ENCODE measurements around the gene RAB28. TPM values are rescaled to one million over a fixed set of nuclear protein-coding genes. Genes with fewer than 3 reads are reported as not detected.

The RAB28 gene
- total and polyA plus RNA-seq, 9 donors: 13.9 to 20.4 (median 16.7) TPM

DNA sequence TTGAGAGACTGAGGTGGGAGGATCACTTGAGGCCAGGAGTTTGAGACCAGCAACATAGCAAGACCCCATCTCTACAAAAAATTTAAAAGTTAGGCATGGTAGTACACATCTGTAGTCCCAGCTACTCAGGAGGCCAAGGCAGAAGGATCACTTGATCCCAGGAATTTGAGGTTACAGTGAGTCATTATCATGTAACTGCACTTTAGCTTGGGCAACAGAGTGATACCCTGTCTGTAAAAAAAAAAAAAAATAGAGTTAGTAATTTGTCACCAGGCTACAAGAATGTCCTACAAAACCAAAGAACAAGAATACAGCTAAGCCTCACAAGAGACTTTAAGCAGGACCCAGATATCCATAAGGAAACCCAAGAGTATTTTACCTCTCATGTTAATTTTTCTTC is 27.0 kb upstream of the RAB28 start:
- no peak overlapping the region for H3K27ac ChIP-seq (ENCODE audit: low read length)
- H3K36me3 ChIP-seq (ENCODE audit: control insufficient read depth, insufficient read depth, low read length): no peaks in the 10 kb centered on the region
- no peak overlapping the region for H3K4me3 ChIP-seq (ENCODE audit: low read length)
- DNase-seq: no peak
- peaks cover 5% of the 10 kb centered on the region for H3K27me3 ChIP-seq (ENCODE audit: control insufficient read depth, insufficient read depth, low read length)
- no peaks in the 10 kb centered on the region for H3K9me3 ChIP-seq (replicated peaks; ENCODE audit: control insufficient read depth, low read depth, low read length)
- H3K4me1 ChIP-seq (ENCODE audit: control insufficient read depth, insufficient read depth, low read length): no peaks in the 10 kb centered on the region

DNA sequence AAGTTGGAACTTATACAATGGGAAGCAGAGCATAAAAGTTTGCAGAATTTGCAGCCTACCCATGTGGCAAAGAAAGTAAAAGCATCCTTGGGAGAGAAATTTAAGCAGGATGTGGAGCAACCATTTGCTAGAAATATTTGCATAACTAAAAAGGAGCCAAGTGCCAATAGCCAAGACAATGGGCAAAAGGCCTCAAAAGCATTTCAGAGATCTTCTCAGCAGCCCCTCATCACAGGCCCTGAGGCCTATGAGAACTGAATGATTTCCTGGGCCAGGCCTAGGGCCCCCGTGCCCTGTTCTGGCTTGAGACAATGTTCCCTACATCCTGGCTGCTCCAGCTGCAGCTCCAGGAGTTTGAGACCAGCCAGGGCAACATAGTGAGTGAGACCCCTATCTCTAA is 25.3 kb upstream of the RAB28 start:
- Histone ChIP-seq H3K36me3 (ENCODE audit: control insufficient read depth, insufficient read depth, low read length) (no peaks in the 10 kb centered on the region), H3K4me3 (ENCODE audit: low read length) (no peak overlapping the region), H3K9me3 (replicated peaks; ENCODE audit: control insufficient read depth, low read depth, low read length) (no peaks in the 10 kb centered on the region), H3K4me1 (ENCODE audit: control insufficient read depth, insufficient read depth, low read length) (no peaks in the 10 kb centered on the region), H3K27me3 (ENCODE audit: control insufficient read depth, insufficient read depth, low read length) (peaks cover 3% of the 10 kb centered on the region), H3K27ac (ENCODE audit: low read length) (no peak overlapping the region)
- WGBS (ENCODE audit: insufficient coverage): no CpG with 5 or more reads among the region's 1 CpG
- DNase-seq: no peak

DNA sequence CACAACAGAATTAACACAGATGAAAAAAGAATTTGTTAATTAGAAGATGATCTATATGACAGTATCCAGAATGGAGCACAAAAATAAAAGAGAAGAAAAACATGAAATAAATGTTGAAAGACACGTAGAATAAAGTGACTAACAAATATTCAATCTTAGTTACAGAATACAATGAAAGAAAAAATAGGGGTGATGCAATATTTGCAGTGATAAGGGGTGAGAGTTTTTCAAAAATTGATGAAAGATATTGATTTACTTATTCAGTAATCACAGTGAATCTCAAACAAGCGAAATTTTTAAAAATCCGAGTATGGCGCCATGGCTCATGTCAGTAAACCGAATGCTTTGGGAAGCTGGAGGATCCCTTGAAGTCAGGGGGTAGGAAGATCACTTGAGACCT is 20.2 kb upstream of the RAB28 start:
- Histone ChIP-seq H3K4me1 (ENCODE audit: control insufficient read depth, insufficient read depth, low read length) (no peaks in the 10 kb centered on the region), H3K4me3 (ENCODE audit: low read length) (no peak overlapping the region), H3K27ac (ENCODE audit: low read length) (no peak overlapping the region), H3K9me3 (replicated peaks; ENCODE audit: control insufficient read depth, low read depth, low read length) (no peaks in the 10 kb centered on the region), H3K36me3 (ENCODE audit: control insufficient read depth, insufficient read depth, low read length) (no peaks in the 10 kb centered on the region), H3K27me3 (ENCODE audit: control insufficient read depth, insufficient read depth, low read length) (peaks cover 2% of the 10 kb centered on the region)
- WGBS (ENCODE audit: insufficient coverage): no CpG with 5 or more reads among the region's 5 CpGs
- DNase-seq: no peak

DNA sequence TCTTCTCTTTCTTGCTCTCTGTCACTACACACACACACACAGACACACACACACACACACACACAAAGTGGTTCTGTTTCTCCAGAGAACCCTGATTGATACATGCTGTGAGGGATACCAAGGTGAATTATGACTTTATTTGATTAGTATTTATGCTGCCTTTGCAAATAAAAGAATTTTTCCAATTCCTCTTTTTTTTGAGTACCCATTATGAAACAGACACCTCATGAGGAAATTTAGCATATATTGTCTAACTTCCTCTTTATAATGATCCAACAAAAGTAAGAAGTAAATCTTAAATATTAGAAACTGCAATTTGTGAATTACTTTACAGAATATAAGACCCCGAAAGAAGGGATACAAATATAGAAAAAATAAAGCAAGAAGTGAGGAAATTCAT is 14.3 kb upstream of the RAB28 start:
- Histone ChIP-seq H3K9me3 (replicated peaks; ENCODE audit: control insufficient read depth, low read depth, low read length) (no peaks in the 10 kb centered on the region), H3K36me3 (ENCODE audit: control insufficient read depth, insufficient read depth, low read length) (no peaks in the 10 kb centered on the region), H3K4me3 (ENCODE audit: low read length) (no peak overlapping the region), H3K4me1 (ENCODE audit: control insufficient read depth, insufficient read depth, low read length) (no peaks in the 10 kb centered on the region), H3K27me3 (ENCODE audit: control insufficient read depth, insufficient read depth, low read length) (peaks cover 6% of the 10 kb centered on the region), H3K27ac (ENCODE audit: low read length) (no peak overlapping the region)
- WGBS (ENCODE audit: insufficient coverage): no CpG with 5 or more reads among the region's 1 CpG
- no peak for DNase-seq

DNA sequence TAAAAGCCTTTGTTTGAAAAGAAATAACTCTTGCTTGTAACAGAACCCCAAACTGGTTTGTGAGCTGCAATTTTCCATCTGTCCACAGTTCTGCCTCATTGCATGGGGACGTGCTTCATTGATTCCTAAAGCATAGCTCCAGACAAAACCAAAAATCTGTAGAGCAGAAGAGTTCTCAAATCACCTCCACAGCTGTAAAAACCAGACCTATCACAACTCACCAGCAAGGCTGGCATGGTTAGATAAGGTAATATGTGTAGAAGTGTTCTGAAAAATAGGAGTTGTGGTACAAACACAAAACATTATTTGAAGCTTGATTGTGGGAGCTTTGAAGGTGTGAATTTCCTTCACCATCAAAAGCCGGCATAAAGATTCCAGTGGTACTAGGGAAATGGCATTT is 12.5 kb upstream of the RAB28 start:
- no peak overlapping the region for H3K4me3 ChIP-seq (ENCODE audit: low read length)
- no peak for DNase-seq
- H3K27me3 ChIP-seq (ENCODE audit: control insufficient read depth, insufficient read depth, low read length): peaks cover 6% of the 10 kb centered on the region
- H3K27ac ChIP-seq (ENCODE audit: low read length): no peak overlapping the region
- no peaks in the 10 kb centered on the region for H3K9me3 ChIP-seq (replicated peaks; ENCODE audit: control insufficient read depth, low read depth, low read length)
- no peaks in the 10 kb centered on the region for H3K4me1 ChIP-seq (ENCODE audit: control insufficient read depth, insufficient read depth, low read length)
- H3K36me3 ChIP-seq (ENCODE audit: control insufficient read depth, insufficient read depth, low read length): no peaks in the 10 kb centered on the region
- WGBS (ENCODE audit: insufficient coverage): 71% methylated on average over 1 of the region's 2 CpGs

DNA sequence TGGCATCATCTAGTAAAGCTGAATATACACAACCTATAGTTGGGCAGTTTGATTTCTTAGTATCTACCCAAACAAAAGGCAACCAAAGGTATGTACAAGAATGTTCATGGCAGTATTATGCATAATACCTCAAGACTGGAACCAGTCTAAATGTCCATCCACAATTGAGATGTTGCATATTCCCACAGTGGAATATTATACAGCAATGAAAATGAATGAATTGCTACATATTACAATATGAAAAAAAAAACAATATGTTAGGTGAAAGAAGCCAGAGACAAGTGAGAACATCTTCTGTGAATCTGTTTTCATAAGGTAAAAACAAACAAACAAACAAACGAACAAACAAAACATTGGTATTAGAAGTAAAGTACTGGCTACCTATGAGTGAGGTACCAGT is 11.6 kb upstream of the RAB28 start:
- Histone ChIP-seq H3K27ac (ENCODE audit: low read length) (no peak overlapping the region), H3K4me1 (ENCODE audit: control insufficient read depth, insufficient read depth, low read length) (no peaks in the 10 kb centered on the region), H3K27me3 (ENCODE audit: control insufficient read depth, insufficient read depth, low read length) (peaks cover 4% of the 10 kb centered on the region), H3K9me3 (replicated peaks; ENCODE audit: control insufficient read depth, low read depth, low read length) (no peaks in the 10 kb centered on the region), H3K4me3 (ENCODE audit: low read length) (no peak overlapping the region), H3K36me3 (ENCODE audit: control insufficient read depth, insufficient read depth, low read length) (no peaks in the 10 kb centered on the region)
- no CpG with 5 or more reads among the region's 1 CpG for WGBS (ENCODE audit: insufficient coverage)
- no peak for DNase-seq

DNA sequence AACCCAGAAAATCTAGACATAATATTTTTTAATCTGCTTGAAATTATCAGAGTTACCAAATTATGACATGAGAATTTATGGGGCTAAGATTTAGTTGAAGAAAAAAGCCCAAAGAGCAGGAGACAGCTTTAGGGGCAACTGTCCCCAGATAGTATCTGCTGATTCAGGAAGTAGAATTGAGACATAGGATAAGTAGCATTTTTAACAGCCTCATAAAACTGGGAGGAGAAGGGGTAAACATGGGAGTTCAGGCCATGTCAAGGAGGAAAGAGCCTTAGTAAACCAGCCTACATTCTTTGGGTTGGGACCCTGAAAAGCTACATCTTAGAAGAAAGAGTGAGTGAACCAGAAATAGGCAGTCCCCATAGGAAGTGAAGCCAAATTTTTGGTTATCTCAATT is 9.7 kb upstream of the RAB28 start:
- DNase-seq: no peak
- no peaks in the 10 kb centered on the region for H3K9me3 ChIP-seq (replicated peaks; ENCODE audit: control insufficient read depth, low read depth, low read length)
- H3K27ac ChIP-seq (ENCODE audit: low read length): no peak overlapping the region
- H3K4me3 ChIP-seq (ENCODE audit: low read length): no peak overlapping the region
- H3K27me3 ChIP-seq (ENCODE audit: control insufficient read depth, insufficient read depth, low read length): peaks cover 4% of the 10 kb centered on the region
- H3K36me3 ChIP-seq (ENCODE audit: control insufficient read depth, insufficient read depth, low read length): no peaks in the 10 kb centered on the region
- H3K4me1 ChIP-seq (ENCODE audit: control insufficient read depth, insufficient read depth, low read length): no peaks in the 10 kb centered on the region

DNA sequence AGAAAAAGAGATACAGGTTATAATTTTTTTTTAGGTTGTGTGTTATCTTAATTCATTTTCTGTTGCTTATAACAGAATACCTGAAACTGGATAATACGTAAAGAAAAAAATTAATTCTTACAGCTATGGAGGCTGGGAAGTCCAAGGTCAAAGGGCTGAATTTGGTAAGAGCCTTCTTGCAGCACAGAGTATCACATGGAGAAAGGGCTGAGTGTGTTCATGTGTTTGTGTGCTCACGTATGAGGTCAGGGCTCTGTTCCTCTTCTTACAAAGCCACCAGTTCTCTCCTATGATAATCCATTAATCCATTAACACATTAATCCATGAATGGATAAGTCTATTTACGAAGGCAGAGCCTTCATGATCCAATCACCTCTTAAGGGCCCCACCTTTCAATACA is 8.6 kb upstream of the RAB28 start:
- H3K4me1 ChIP-seq (ENCODE audit: control insufficient read depth, insufficient read depth, low read length): no peaks in the 10 kb centered on the region
- peaks cover 1% of the 10 kb centered on the region for H3K9me3 ChIP-seq (replicated peaks; ENCODE audit: control insufficient read depth, low read depth, low read length)
- WGBS (ENCODE audit: insufficient coverage): no CpG with 5 or more reads among the region's 3 CpGs
- H3K4me3 ChIP-seq (ENCODE audit: low read length): no peak overlapping the region
- H3K36me3 ChIP-seq (ENCODE audit: control insufficient read depth, insufficient read depth, low read length): no peaks in the 10 kb centered on the region
- H3K27ac ChIP-seq (ENCODE audit: low read length): no peak overlapping the region
- H3K27me3 ChIP-seq (ENCODE audit: control insufficient read depth, insufficient read depth, low read length): peaks cover 5% of the 10 kb centered on the region
- no peak for DNase-seq

DNA sequence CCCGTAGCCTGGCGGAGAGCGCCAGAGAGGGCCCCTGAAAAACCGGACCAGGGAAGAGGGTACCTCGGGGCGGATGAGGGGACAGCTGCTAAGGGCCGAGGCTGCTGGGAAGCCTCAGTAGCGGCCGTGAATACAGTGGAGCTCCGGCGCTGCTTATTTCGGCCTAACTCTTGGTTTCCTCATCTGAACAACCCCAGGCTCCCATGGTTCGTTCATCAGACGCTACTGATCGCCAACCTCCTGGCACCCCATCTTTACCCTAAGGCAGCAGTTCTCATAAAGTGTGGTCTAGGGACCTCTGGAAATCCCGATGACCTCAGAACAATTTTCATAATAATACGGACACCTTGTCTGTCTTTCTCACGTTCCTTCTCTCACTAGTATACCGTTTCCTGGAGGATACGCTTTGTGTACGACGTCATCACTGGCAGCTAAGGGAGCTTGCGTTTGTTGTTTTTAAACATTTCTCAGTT is 645 bp upstream of the RAB28 start:
- peak; percentile 41 for DNase-seq
- WGBS (ENCODE audit: insufficient coverage): 0% methylated on average over 15 of the region's 23 CpGs

DNA sequence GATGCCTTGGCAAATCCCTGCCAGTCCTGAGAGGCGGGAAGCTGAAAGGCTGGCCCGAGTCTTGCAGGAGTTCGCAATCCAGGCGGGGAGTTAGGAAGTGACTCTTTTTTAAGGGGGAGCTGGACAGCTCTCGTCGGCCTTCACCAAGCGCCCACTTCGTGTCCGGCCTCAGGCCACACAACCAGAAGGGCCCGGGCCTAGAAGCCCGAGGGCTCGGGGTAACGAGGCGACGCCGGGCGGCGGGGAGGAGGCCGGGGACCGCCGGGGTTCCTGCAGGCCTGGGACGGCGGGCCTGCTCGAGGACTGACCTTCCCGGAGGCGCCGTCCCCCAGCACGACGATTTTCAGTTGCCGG is 395 bp downstream of the RAB28 start:
- Histone ChIP-seq H3K4me3 (ENCODE audit: low read length) (peak overlapping the region; percentile 84), H3K4me1 (ENCODE audit: control insufficient read depth, insufficient read depth, low read length) (peaks cover 13% of the 10 kb centered on the region), H3K27me3 (ENCODE audit: control insufficient read depth, insufficient read depth, low read length) (peaks cover 5% of the 10 kb centered on the region), H3K27ac (ENCODE audit: low read length) (peak overlapping the region; percentile 89), H3K9me3 (replicated peaks; ENCODE audit: control insufficient read depth, low read depth, low read length) (peaks cover 3% of the 10 kb centered on the region), H3K36me3 (ENCODE audit: control insufficient read depth, insufficient read depth, low read length) (no peaks in the 10 kb centered on the region)
- peak; percentile 78 for DNase-seq
- WGBS (ENCODE audit: insufficient coverage): under 1% methylated on average over 27 of the region's 30 CpGs

More for the DNA sequence above, 645 bp upstream of the RAB28 start:
- peak overlapping the region; percentile 96 for H3K27ac ChIP-seq (ENCODE audit: low read length)
- peaks cover 13% of the 10 kb centered on the region for H3K4me1 ChIP-seq (ENCODE audit: control insufficient read depth, insufficient read depth, low read length)
- H3K9me3 ChIP-seq (replicated peaks; ENCODE audit: control insufficient read depth, low read depth, low read length): peaks cover 3% of the 10 kb centered on the region
- H3K36me3 ChIP-seq (ENCODE audit: control insufficient read depth, insufficient read depth, low read length): no peaks in the 10 kb centered on the region
- H3K27me3 ChIP-seq (ENCODE audit: control insufficient read depth, insufficient read depth, low read length): peaks cover 5% of the 10 kb centered on the region
- H3K4me3 ChIP-seq (ENCODE audit: low read length): peak overlapping the region; percentile 84

DNA sequence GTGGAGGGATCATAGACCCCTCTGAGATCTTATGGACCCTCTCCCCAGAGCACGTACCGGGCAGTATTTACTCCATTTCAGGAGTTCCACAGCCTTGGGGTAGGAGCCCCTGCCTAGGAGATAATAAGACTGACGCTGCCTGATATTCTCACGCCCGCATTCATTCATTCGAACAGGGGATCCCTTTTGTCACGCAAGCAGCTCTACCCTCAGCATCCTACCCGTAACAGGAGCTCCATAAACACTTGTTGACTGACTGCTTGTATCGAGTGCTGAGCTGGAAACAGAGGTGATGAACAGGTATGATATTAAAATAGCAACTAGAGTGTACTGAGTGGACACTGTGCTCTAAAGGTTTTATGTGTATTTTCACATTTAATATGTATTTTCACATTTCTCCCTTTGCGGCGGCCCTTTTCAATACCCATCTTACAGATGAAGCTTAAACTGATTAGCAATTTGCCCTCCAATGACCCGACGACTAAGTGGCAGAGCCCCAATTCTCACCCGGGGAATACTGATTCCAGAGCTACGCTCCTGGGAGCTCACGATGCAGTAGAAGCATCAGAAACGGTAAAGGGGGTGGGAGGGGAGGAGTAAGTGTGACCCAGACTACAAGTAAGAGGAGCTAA is 888 bp downstream of the RAB28 start:
- peaks cover 3% of the 10 kb centered on the region for H3K9me3 ChIP-seq (replicated peaks; ENCODE audit: control insufficient read depth, low read depth, low read length)
- H3K4me3 ChIP-seq (ENCODE audit: low read length): peak overlapping the region; percentile 84
- WGBS (ENCODE audit: insufficient coverage): 5% methylated on average over 12 of the region's 17 CpGs
- peaks cover 13% of the 10 kb centered on the region for H3K4me1 ChIP-seq (ENCODE audit: control insufficient read depth, insufficient read depth, low read length)
- no peaks in the 10 kb centered on the region for H3K36me3 ChIP-seq (ENCODE audit: control insufficient read depth, insufficient read depth, low read length)
- H3K27ac ChIP-seq (ENCODE audit: low read length): peak overlapping the region; percentile 89
- DNase-seq: no peak
- peaks cover 5% of the 10 kb centered on the region for H3K27me3 ChIP-seq (ENCODE audit: control insufficient read depth, insufficient read depth, low read length)
